NCI-H2227 treated with DMSO at 0.1 percent for 48 hours (cell line): ENCODE results near the gene SNAP25.

Experiments used
- DNase-seq: peaks from one replicate; lab custom pipeline; 2025; lab: John Stamatoyannopoulos, UW

The SNAP25 gene

GRCh38 chr20:10304471-10305046 is 85.9 kb downstream of the SNAP25 start:
- no peak for DNase-seq

- no peak for DNase-seq
These were observed 88.1 kb downstream of the SNAP25 start for GRCh38 chr20:10306440-10307358.

- no peak for DNase-seq
These were observed 88.7 kb downstream of the SNAP25 start for GRCh38 chr20:10307359-10307735.

GRCh38 chr20:10308652-10309051 is 90.0 kb downstream of the SNAP25 start:
- no peak for DNase-seq

GRCh38 chr20:10309326-10309725 is 90.7 kb downstream of the SNAP25 start:
- no peak for DNase-seq

GRCh38 chr20:10312111-10312510 is 93.5 kb downstream of the SNAP25 start:
- no peak for DNase-seq

- no peak for DNase-seq
These were observed 94.6 kb downstream of the SNAP25 start for GRCh38 chr20:10313215-10313614.

GRCh38 chr20:10313701-10314100 is 95.1 kb downstream of the SNAP25 start:
- no peak for DNase-seq

GRCh38 chr20:10314198-10314597 is 95.6 kb downstream of the SNAP25 start:
- DNase-seq = no peak

- no peak for DNase-seq
These were observed 96.5 kb downstream of the SNAP25 start for GRCh38 chr20:10315138-10315537.

GRCh38 chr20:10316582-10316981 is 98.0 kb downstream of the SNAP25 start:
- DNase-seq = no peak

GRCh38 chr20:10318291-10319024 is 99.8 kb downstream of the SNAP25 start:
- DNase-seq = no peak

GRCh38 chr20:10319855-10320254 is 101.2 kb downstream of the SNAP25 start:
- DNase-seq = no peak

GRCh38 chr20:10321138-10321717 is 102.6 kb downstream of the SNAP25 start:
- no peak for DNase-seq

- no peak for DNase-seq
These were observed 103.7 kb downstream of the SNAP25 start for GRCh38 chr20:10322073-10323012.

- DNase-seq = no peak
These were observed 105.1 kb downstream of the SNAP25 start for GRCh38 chr20:10323729-10324128.

GRCh38 chr20:10324198-10324847 is 105.7 kb downstream of the SNAP25 start:
- no peak for DNase-seq

- DNase-seq = no peak
These were observed 110.2 kb downstream of the SNAP25 start for GRCh38 chr20:10328897-10329255.

- DNase-seq = no peak
These were observed 110.9 kb downstream of the SNAP25 start for GRCh38 chr20:10329387-10330005.

GRCh38 chr20:10330071-10330470 is 111.4 kb downstream of the SNAP25 start:
- DNase-seq = no peak
